Occipital lobe (tissue), 2 donors: ENCODE results near the gene RUFY4. TPM values are rescaled to one million over a fixed set of nuclear protein-coding genes. Genes with fewer than 3 reads are reported as not detected.

Experiments
- DNase-seq: peaks from one replicate; lab custom pipeline; 2025; lab: John Stamatoyannopoulos, UW
- total RNA-seq: library from RNA; depleted of rRNA; stranded (reverse); fragments of >200 nt; gene quantifications from one replicate; pipeline ENCODE4 v1.2.3, GENCODE V29; 2014

The RUFY4 gene, protein sequence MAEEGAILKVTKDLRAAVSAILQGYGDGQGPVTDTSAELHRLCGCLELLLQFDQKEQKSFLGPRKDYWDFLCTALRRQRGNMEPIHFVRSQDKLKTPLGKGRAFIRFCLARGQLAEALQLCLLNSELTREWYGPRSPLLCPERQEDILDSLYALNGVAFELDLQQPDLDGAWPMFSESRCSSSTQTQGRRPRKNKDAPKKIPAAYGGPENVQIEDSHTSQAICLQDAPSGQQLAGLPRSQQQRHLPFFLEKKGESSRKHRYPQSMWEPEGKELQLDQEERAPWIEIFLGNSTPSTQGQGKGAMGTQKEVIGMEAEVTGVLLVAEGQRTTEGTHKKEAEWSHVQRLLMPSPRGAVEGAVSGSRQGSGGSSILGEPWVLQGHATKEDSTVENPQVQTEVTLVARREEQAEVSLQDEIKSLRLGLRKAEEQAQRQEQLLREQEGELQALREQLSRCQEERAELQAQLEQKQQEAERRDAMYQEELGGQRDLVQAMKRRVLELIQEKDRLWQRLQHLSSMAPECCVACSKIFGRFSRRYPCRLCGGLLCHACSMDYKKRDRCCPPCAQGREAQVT
- total RNA-seq: 0.78 TPM

- peak; percentile 31 for DNase-seq
Observed at GRCh38 chr2:218068721-218069334, at the start of gene RUFY4. TSS of gene RUFY4 (plus strand) at chr2:218069253. CDS start at chr2:218070606, 1,353 bp downstream.

- no peak for DNase-seq
Observed at GRCh38 chr2:218019411-218020060, 49.5 kb upstream of the RUFY4 start.

DNA sequence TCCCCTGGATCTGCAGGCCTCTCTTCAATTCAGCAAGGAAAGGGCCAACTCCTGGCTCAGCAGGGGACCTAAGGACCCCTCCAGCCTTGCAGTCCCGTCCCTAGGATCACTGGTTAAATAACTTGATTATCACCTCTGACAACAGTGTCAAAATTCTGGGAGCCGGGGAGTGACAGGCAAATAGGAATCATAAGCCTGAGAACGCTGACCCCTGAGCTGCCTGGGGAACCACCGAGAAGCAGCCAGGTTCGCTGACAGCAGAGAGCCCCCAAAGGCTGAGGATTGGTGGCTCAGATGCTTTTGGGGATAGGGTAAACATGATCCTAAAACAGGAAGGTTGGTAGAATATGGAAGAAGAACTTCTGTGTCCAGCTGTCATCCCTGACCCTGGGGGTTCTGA, 48.8 kb upstream of the RUFY4 start:
- no peak for DNase-seq

DNA sequence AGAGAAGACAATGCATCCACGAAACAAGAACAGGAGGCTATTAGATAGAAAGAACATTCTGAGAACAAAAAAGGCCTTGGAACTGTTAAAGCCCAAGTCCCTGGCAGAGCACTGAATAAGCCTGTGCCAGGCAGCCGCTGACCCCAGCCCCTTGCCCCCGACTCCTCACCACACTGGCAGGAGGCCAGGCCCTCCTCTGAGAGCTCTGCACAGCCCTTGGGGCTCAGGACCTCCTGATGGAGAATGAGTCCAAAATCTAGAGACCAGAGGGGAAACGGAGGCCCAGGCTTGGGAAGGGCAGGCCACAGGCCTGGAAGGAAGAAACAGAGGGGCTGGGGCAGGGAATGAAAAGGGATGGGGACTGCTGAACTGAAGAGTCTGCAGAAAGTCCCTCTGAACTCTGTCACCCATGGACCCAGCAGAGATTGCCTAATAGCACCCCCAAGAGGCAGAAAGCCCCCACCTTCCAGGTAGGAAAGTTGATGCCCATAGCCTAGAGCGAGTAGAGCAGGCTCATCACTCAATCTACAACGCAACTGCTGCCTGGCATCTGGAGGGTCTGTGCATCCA, 48.0 kb upstream of the RUFY4 start:
- no peak for DNase-seq

DNA sequence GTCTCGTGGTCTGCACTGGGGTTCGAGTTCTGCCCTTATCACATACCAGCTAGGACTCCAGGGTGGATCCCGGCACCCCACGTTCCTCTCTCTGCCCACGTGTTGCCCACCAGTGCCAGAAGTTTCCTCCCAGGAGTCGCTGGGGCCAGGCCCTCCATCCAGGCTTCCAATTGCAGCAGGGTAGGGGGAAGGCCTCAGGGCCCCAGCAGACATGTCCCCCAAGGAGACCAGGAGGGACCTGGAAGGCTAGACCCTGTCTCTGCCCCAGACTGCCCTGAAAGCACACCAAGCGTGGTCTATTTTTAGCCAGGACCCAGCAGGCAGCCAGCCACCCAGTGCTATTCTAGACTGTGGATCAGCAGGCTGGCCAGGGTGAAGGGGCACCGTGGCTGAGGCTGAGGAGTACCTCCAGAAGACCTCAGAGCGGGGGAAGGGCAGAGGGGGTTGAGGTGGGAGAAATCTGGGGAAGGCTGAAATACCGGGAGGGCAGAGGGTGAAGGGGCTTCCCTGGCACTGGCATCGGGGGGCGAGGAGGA, 47.4 kb upstream of the RUFY4 start:
- no peak for DNase-seq

DNA sequence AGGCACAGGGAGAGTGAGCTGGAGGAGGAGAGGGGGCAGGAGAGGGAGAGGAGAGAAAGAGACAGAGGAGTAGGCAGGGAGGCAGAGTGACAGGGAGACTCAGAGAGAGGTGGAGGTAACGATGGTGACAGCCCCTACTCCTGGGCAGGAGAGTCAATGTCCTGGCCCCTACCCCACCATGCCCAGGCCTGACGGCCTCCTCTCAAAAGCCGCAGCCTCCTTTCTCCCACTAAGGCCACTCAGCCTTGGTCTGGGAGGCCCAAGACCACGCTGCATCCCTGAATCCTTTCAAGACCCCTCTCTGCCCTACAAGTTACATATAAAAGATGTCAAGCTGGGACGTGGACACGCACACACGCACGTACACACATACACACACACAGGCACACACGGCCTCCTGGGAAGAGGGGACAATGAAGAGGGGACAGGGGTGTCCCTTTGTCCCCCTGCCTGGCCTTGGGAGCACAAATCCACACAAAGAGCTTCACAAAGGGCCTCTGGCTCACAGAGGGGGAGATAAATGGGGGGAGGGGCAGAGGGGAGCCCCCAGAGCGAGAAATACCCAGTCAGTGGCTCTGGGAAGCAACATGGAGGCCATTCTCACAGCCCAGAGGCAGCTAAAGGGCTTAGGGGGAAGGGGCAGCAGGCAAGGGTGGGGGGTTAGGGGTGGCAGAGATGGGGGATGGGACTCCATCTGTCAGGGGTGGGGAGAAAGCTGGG, 46.8 kb upstream of the RUFY4 start:
- DNase-seq: no peak

DNA sequence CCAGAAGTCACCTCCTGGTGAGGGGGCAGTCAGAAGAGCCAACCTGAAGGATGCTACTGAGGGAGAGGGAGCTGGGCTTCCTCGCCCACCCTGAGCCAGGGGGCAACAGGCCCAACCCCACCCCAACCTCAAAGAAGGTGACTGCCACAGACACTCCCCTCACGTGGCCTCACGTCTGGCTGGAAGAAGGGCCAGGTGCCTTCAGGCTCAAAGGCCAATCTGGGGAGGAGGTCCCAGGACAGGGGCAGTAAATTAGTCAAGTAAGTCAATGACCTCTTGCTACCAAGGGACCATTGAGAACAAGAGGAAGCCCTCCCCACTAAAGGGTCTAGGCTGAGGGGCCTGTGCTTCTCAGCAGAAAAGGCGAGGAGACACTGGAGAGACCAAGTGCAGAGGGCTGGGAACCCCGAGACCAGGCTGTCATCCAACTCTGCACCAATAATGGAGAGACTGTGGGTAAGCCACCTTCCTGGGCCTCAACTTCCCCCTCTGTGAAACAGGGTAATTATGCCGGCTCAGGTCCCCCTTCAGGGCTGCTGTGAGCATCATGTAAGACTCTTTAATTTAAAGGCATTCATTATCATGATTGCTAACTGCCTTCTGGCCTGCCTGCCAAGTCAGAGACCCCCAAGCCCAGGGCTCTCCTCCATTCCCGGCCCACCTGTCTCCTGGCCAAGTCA, 46.1 kb upstream of the RUFY4 start:
- no peak for DNase-seq

GRCh38 chr2:218023636-218024035, 45.4 kb upstream of the RUFY4 start:
- DNase-seq: no peak

DNA sequence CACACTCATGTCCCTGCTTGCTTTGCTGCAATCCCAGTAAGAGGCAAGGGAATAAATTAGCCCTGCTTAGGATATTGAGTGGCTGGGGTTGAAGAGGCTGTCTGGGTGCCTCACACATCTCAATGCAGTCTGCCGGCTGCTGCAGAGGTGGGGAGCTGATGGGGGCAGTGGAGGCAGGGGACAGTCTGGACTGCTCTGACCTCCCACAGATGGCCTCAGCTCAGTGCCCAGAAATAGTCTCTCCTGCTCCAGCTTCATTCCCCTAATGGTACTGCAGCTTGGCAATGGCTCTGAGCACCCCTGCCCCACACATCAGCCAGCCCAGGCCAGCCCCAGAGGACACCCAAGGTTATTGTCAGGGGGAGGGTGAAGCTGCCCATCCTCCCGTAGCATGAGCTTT, 44.7 kb upstream of the RUFY4 start:
- DNase-seq: no peak

DNA sequence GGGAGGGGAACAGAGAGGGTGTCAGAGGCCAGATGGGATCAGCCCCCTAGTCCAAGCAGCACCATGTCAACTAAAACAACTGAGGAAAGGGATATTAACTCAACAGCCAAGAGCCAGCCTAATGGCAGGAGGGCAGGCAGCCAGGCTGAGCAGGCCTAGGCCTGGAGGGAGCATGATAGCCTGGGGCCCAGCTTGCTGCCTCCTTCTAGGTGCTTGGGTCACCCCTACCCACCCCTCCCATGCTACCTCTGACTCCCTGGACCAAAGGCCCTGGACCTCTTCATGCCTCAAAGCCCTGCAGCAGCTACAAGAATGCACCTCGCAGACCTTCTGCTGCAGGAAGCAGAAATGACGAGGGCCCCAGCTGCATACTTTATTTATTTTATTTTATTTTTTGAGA, 44.2 kb upstream of the RUFY4 start:
- no peak for DNase-seq

DNA sequence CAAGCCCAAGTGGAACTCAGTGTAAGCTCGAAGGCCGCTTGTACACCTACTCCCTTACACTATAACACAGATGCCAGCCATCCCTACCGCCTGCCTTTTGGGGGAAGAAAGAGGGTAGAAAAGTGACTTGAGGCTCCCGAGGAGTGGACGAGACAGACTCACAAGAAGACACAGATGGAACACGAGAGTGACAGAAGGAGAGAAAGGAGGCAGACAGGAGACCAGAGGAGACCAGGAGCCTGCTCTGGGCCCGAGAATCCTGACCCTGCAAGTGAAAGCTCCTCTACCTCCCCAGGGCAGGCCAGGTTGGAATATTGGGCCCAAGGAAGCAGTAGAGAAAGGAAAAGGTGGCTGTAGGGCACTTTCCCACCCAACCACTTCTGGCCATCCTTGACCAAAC, 42.8 kb upstream of the RUFY4 start:
- DNase-seq: no peak

GRCh38 chr2:218026676-218027425, 42.2 kb upstream of the RUFY4 start:
- no peak for DNase-seq

- no peak for DNase-seq
Observed at GRCh38 chr2:218027426-218028188, 41.4 kb upstream of the RUFY4 start.

- DNase-seq: no peak
Observed at GRCh38 chr2:218028189-218028495, 40.9 kb upstream of the RUFY4 start.

DNA sequence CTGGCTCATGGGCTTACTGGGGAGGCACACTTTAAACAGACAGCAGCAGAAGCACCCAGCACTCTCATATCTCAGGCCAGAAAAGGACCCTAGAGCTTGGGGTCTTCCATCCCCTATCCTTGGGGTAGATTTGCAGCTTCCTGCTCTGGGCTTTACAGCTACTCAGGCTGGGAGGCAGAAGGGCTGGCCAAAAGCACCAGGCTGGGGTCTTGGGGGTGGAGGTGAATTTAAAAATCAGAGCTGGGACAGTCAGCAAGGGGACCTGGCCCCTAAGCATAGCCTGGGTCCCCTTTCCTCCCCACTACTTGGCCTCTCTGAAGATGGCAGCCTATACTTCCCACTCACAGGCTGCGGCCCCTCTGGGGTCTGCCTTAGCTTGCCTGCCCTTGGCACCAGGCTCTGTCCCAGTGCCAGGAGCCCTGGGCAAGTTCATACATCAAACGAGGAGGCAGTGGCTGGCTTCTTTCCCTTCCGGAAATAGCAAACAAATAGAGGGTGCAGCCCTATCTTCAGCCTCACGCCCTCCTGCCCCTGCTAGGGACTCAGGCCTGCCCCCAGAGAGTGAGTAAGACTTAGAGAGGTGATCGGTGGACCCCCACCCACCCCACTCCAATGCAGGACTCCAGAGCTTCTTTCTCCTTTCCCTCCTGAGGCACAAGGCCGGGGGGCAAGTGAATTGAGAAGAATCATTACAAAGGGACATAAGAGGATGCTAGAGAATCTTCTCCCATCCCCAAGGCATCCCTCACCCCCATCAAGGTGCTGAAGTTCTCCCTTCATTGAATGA, 40.3 kb upstream of the RUFY4 start:
- DNase-seq: no peak

GRCh38 chr2:218029366-218030360, 39.4 kb upstream of the RUFY4 start:
- DNase-seq: no peak
